IPS-20b (cell line): ENCODE measurements around the gene ACER1.
"Not testable (repeated sequence)": the region's sequence is repeated elsewhere in the genome, so short reads cannot be mapped to it uniquely, and the experiment has no call there.

ENCODE experiments used
- H3K27ac ChIP-seq: one replicate; pipeline ENCODE4 v1.5.1; 2013; ENCODE audit warnings: low read length
- H3K27me3 ChIP-seq: 2 replicates; pipeline ENCODE4 v1.6.1; 2013; ENCODE audit warnings: mild to moderate bottlenecking, low read length, inconsistent platforms; ENCODE audit not compliant: insufficient read depth
- H3K36me3 ChIP-seq: 2 replicates; pipeline ENCODE4 v1.6.1; 2013; ENCODE audit warnings: low read depth, mild to moderate bottlenecking, inconsistent platforms, low read length, moderate library complexity; ENCODE audit not compliant: insufficient read depth
- H3K4me1 ChIP-seq: 2 replicates; pipeline ENCODE4 v1.6.1; 2013; ENCODE audit warnings: mild to moderate bottlenecking, control low read depth, inconsistent platforms, low read length, moderate library complexity; ENCODE audit not compliant: insufficient read depth
- H3K4me3 ChIP-seq: 2 replicates; pipeline ENCODE4 v1.5.1; 2013; ENCODE audit warnings: mild to moderate bottlenecking, low read length, inconsistent platforms
- H3K9ac ChIP-seq: 2 replicates; pipeline ENCODE4 v1.6.1; 2013; ENCODE audit warnings: low read depth, mild to moderate bottlenecking, inconsistent platforms, low read length, moderate library complexity
- H3K9me3 ChIP-seq: 2 replicates; pipeline ENCODE4 v1.6.1; 2013; ENCODE audit warnings: mild to moderate bottlenecking, low read depth, low read length, inconsistent platforms; ENCODE audit not compliant: insufficient read depth

The ACER1 gene

DNA sequence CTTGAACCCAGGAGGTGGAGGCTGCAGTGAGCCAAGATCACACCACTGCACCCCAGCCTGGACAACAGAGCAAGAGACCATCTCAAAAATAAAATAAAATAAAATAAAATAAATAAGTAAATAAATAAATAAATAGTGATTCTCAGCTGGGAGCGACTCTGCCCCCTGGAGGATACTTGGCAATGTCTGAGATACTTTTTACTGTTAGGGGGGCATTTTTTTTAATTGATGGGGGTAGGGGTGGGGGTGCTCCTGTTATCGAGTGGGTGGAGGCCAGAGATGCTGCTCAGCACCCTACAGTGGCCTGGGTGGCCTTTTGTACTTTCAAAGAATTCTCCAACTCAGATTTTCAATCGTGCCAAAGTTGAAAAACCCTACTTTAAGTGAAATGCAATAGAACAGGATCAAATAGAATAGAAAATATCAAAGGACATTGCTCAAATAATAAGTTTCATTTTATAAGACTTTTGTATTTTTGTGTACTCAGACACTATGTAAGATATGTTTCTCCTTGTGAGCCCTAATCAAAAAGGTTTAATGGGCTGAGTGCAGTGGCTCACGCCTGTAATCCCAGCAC lies 20.8 kb upstream of the ACER1 start:
- Histone ChIP-seq H3K36me3 (no peaks in the 10 kb centered on the region), H3K27ac (no peak overlapping the region), H3K9me3 (no peaks in the 10 kb centered on the region), H3K9ac (no peak overlapping the region), H3K4me3 (no peak overlapping the region), H3K27me3 (no peaks in the 10 kb centered on the region), H3K4me1 (no peaks in the 10 kb centered on the region)

DNA sequence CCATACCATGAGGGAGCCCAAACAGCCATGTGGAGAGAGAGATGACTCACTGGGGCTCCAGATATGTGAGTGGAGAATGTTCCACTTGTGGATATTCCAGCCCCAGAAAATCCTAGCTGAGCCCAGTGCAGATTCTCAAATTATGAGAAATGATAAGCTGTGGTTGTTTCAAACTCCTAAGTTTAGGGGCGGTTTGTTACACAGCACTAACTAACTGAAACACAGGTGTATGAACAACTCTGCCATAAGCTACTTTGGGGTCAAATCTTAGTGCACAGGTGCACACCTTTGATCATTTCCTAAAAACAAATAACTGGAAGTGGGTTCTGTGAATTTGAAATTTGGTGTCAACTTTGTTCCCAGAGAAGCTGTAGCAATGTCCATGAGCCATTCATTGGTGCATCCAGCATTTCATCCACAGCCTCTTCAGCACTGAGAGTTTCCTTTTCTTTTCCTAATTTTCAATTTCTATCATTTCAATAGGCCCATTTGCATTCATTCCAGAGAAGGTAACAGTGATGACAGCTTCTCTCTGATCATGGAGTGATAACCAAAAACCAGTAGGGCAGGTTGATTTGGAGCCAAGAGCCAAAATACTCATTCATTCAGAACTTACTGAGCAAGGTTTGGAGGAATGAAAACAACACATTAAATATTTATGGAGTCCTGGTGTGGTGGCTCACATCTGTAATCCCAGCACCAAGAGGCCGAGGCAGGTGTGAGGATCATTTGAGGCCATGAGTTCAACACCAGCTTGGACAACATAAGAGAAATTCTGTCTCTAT lies 19.2 kb upstream of the ACER1 start:
- H3K9ac ChIP-seq, result no peak overlapping the region
- no peaks in the 10 kb centered on the region for H3K9me3 ChIP-seq
- no peaks in the 10 kb centered on the region for H3K27me3 ChIP-seq
- no peak overlapping the region for H3K27ac ChIP-seq
- no peaks in the 10 kb centered on the region for H3K36me3 ChIP-seq
- H3K4me3 ChIP-seq, result no peak overlapping the region
- no peaks in the 10 kb centered on the region for H3K4me1 ChIP-seq

DNA sequence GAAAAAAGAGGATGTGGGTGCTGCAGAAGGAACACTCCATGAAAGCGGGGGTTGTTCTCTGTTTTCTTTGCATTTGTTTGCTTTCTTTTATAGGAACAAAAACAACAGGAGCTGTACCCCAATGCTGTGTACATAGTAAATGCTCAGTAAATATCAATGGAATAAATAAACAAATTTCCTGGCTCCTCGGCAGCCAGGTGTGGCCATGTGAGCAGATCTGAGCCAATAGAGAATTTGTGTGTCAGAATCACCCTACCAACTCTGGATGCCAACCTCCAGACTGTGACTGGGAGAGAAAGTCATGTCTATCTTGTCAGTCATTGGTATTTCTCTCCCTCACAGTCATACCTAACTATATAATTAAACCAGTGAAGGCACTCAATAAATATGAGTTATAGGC lies 17.3 kb upstream of the ACER1 start:
- Histone ChIP-seq H3K9ac (no peak overlapping the region), H3K9me3 (no peaks in the 10 kb centered on the region), H3K4me3 (no peak overlapping the region), H3K27ac (no peak overlapping the region), H3K36me3 (no peaks in the 10 kb centered on the region), H3K4me1 (no peaks in the 10 kb centered on the region), H3K27me3 (no peaks in the 10 kb centered on the region)

DNA sequence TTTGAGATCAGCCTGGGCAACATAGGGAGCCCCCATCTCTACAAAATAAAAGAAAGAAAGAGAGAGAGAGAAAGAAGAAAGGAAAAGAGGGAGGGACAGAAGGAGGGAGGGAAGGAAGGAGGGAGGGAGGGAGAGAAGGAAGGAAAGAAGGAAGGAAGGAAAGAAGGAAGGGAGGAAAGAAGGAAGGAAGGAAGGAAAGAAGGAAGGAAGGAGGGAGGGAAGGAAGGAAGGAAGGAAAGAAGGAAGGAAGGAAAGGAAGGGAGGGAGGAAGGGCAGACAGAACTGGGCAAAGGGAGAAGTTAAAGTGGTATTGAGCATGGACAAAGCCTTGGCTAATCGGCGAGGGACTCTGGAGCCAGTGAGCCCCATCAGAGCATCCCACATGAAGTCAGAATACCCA lies 15.9 kb upstream of the ACER1 start:
- not testable (repeated sequence) for H3K4me3 ChIP-seq, H3K9ac ChIP-seq, H3K4me1 ChIP-seq, H3K9me3 ChIP-seq, H3K27me3 ChIP-seq, H3K36me3 ChIP-seq, H3K27ac ChIP-seq

DNA sequence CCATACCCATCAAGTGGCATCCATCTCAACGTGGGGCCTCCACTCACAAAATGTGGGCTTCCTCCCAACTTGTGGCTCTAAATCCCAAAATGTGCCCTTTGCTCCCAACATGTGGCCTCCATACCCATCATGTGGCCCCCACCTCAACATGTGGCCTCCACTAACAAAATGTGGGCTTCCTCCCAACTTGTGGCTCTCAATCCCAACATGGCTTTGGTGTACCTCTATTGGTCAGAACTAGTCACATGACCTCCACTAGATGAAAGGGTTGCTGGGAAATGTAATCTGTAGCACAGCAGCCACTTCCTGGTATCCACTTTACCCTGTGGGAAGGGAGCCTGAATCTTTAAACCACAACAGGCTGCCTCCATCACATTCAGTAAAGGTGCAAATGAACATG lies 10.1 kb upstream of the ACER1 start:
- Histone ChIP-seq H3K9me3 (no peaks in the 10 kb centered on the region), H3K36me3 (no peaks in the 10 kb centered on the region), H3K4me1 (no peaks in the 10 kb centered on the region), H3K9ac (no peak overlapping the region), H3K27ac (no peak overlapping the region), H3K4me3 (no peak overlapping the region), H3K27me3 (no peaks in the 10 kb centered on the region)

- Histone ChIP-seq H3K36me3 (no peaks in the 10 kb centered on the region), H3K27ac (no peak overlapping the region), H3K27me3 (no peaks in the 10 kb centered on the region), H3K9me3 (no peaks in the 10 kb centered on the region), H3K4me1 (no peaks in the 10 kb centered on the region), H3K9ac (no peak overlapping the region), H3K4me3 (no peak overlapping the region)
Observed at GRCh38 chr19:6340493-6341201, 7.2 kb upstream of the ACER1 start.

DNA sequence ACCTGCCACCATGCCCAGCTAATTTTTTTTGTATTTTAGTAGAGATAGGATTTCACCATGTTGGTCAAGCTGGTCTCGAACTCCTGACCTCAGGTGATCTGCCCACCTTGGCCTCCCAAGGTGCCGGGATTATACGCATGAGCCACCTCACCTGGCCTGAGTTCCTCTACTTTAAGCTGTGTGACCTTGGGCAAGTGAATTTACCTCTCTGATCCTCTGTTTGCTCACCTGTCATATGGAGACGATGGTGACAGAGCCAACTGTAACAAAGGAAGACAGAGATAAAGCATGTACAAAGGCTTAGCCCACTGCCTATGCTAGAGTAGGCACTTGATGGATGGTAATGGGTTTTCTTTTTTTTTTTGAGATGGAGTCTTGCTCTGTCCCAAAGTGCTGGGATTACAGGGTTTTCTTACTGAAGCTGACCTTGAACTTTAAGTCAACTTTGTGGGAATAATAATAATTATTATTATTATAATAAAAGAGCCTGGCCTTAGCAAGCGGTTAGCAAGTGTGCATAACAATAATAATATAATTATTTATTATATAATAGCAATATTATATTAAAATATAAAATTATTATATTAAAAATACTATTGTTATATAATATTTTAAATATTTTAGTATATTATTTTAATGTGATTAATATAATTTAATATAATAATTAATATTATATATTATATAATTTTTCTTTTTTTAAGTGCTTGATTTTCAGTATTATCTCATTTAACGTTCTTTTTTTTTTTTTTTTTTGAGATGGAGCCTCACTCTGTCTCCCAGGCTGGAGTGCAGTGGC lies 1.3 kb upstream of the ACER1 start:
- no peaks in the 10 kb centered on the region for H3K9me3 ChIP-seq
- no peak overlapping the region for H3K27ac ChIP-seq
- H3K27me3 ChIP-seq, result no peaks in the 10 kb centered on the region
- H3K36me3 ChIP-seq, result no peaks in the 10 kb centered on the region
- no peak overlapping the region for H3K9ac ChIP-seq
- H3K4me1 ChIP-seq, result no peaks in the 10 kb centered on the region
- H3K4me3 ChIP-seq, result no peak overlapping the region

GRCh38 chr19:6326815-6327214 lies 6.6 kb downstream of the ACER1 start:
- no peak overlapping the region for H3K9ac ChIP-seq
- no peaks in the 10 kb centered on the region; the same call in 1 of the 2 replicates for H3K27me3 ChIP-seq
- H3K27ac ChIP-seq, result no peak overlapping the region
- H3K4me3 ChIP-seq, result no peak overlapping the region
- no peaks in the 10 kb centered on the region for H3K4me1 ChIP-seq
- H3K36me3 ChIP-seq, result no peaks in the 10 kb centered on the region
- H3K9me3 ChIP-seq, result no peaks in the 10 kb centered on the region

- no peaks in the 10 kb centered on the region; the same call in 1 of the 2 replicates for H3K27me3 ChIP-seq
Observed at GRCh38 chr19:6325614-6326013, 7.8 kb downstream of the ACER1 start.

GRCh38 chr19:6324757-6325156 lies 8.7 kb downstream of the ACER1 start:
- Histone ChIP-seq H3K4me3 (no peak overlapping the region), H3K27me3 (no peaks in the 10 kb centered on the region; the same call in 1 of the 2 replicates), H3K27ac (no peak overlapping the region), H3K9me3 (no peaks in the 10 kb centered on the region), H3K9ac (no peak overlapping the region), H3K36me3 (no peaks in the 10 kb centered on the region), H3K4me1 (no peaks in the 10 kb centered on the region)

More at GRCh38 chr19:6325614-6326013, 7.8 kb downstream of the ACER1 start:
- no peak overlapping the region for H3K9ac ChIP-seq
- no peaks in the 10 kb centered on the region for H3K36me3 ChIP-seq
- no peak overlapping the region for H3K27ac ChIP-seq
- H3K9me3 ChIP-seq, result no peaks in the 10 kb centered on the region
- no peak overlapping the region for H3K4me3 ChIP-seq
- H3K4me1 ChIP-seq, result no peaks in the 10 kb centered on the region

DNA sequence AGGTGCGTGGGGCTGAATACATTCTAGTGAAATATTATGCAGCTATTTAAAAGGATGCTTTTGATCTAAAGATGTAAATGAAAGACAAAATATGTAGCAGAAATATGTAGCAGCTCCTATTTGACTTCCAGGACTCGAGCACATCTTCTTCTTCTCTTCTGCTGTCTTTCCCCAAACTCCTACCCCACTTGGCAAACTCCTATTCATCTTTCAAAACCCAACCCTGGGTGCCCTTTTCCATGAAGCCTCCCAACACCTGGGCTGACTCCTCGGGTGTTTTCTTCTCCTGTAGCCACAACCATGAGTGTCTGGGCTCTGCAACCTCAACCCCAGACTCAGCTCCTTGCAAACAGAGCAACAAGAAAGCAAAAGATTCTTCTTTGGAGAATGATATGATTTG lies 11.1 kb downstream of the ACER1 start:
- H3K36me3 ChIP-seq, result no peaks in the 10 kb centered on the region
- H3K9ac ChIP-seq, result no peak overlapping the region
- H3K4me3 ChIP-seq, result no peak overlapping the region
- no peaks in the 10 kb centered on the region for H3K9me3 ChIP-seq
- H3K27ac ChIP-seq, result no peak overlapping the region
- H3K27me3 ChIP-seq, result no peaks in the 10 kb centered on the region; the same call in 1 of the 2 replicates
- no peaks in the 10 kb centered on the region for H3K4me1 ChIP-seq
